HCT116 (cell line): ENCODE measurements around the gene TNXB. TPM values are rescaled to one million over a fixed set of nuclear protein-coding genes. Genes with fewer than 3 reads are reported as not detected.

Source experiments
- ATAC-seq: fragments of 200-7000 bp; cut with Tn5 transposase; 2 replicates; pipeline ENCODE4 v1.9.1; 2020; ENCODE audit warnings: mild to moderate bottlenecking, moderate library complexity
- BruUV-seq: library from RNA; stranded (reverse); fragments of 400-500 nt; replicated peaks from 2 replicates; lab custom pipeline; 2021; lab: Mats Ljungman, UMichigan
- CTCF ChIA-PET: fragments of 300-600 bp; sonication (Branson Sonifier 250); formaldehyde crosslinking; loops from one replicate; lab custom pipeline; 2021; ENCODE audit warnings: antibody characterized with exemption; lab: Charles Lee
- POLR2A ChIA-PET: fragments of 300-600, 350-600 bp; sonication (Branson Sonifier 250); formaldehyde crosslinking; loops from one replicate; lab custom pipeline; 2021; ENCODE audit warnings: antibody characterized with exemption; lab: Charles Lee
- RAD21 ChIA-PET, 2 experiments: fragments of 300-600 bp; sonication (Branson Sonifier 250); formaldehyde crosslinking; loops; one replicate each; lab custom pipeline; 2023; ENCODE audit warnings: low total read pairs in 2 of 2; ENCODE audit not compliant: uncharacterized antibody in 2 of 2, unreplicated experiment in 2 of 2, low non-redundant PET in 1 of 2; lab: Charles Lee
- DNase-seq: peaks from one replicate; pipeline ENCODE4 v3.0.0-alpha.2; 2010; ENCODE audit warnings: low read depth, low spot score
- H2AFZ ChIP-seq: fragments of 200-600 bp; shearing (Covaris generic), sonication (generic); 2 replicates; pipeline ENCODE4 v1.6.1; 2017; ENCODE audit warnings: low read depth, mixed run types, mixed read lengths, antibody characterized with exemption, low read length; ENCODE audit not compliant: poor library complexity, severe bottlenecking
- H3K27ac ChIP-seq: 2 replicates; pipeline ENCODE4 v1.5.1; 2012; ENCODE audit warnings: low read depth, low read length
- H3K27me3 ChIP-seq: fragments of 200-600 bp; sonication (generic); 2 replicates; pipeline ENCODE4 v1.6.1; 2016; ENCODE audit warnings: mixed run types, low read length, mixed read lengths; ENCODE audit not compliant: insufficient read depth
- H3K36me3 ChIP-seq, 2 experiments: fragments of 200-500 bp in 1 of 2; fragments of 200-600 bp in 1 of 2; sonication (Bioruptor generic) in 1 of 2; sonication (generic) in 1 of 2; 2 replicates each; pipeline versions ENCODE4 v1.5.1 to v1.6.1; 2014 to 2016; ENCODE audit warnings: low read length in 2 of 2, inconsistent platforms in 1 of 2, mixed read lengths in 1 of 2, mixed run types in 1 of 2; ENCODE audit not compliant: insufficient read depth in 2 of 2, control insufficient read depth in 1 of 2
- H3K4me1 ChIP-seq, 2 experiments: fragments of 200-600 bp in 1 of 2; sonication (generic) in 1 of 2; 2 replicates each; pipeline versions ENCODE4 v1.5.1 to v1.6.1; 2012 to 2017; ENCODE audit warnings: low read length in 2 of 2, inconsistent platforms in 1 of 2, mild to moderate bottlenecking in 1 of 2, mixed read lengths in 1 of 2, mixed run types in 1 of 2, moderate library complexity in 1 of 2; ENCODE audit not compliant: insufficient read depth in 2 of 2, control insufficient read depth in 1 of 2
- H3K4me2 ChIP-seq: fragments of 200-600 bp; sonication (generic); 2 replicates; pipeline ENCODE4 v1.6.1; 2017; ENCODE audit warnings: mixed run types, low read length, mixed read lengths
- H3K4me3 ChIP-seq, 2 experiments: fragments of 200-600 bp in 1 of 2; sonication (generic) in 1 of 2; replicated peaks in 1 of 2; 2 replicates each; pipeline ENCODE4 v1.5.1; 2011 to 2016; ENCODE audit warnings: low read length in 2 of 2, control low read depth in 1 of 2, low read depth in 1 of 2, mild to moderate bottlenecking in 1 of 2, mixed read lengths in 1 of 2, mixed run types in 1 of 2
- H3K79me2 ChIP-seq: fragments of 200-600 bp; sonication (generic); 2 replicates; pipeline ENCODE4 v1.6.1; 2017; ENCODE audit warnings: mild to moderate bottlenecking, mixed run types, low read length, moderate library complexity, mixed read lengths; ENCODE audit not compliant: insufficient read depth
- H3K9ac ChIP-seq: fragments of 200-600 bp; sonication (generic); 2 replicates; pipeline ENCODE4 v1.6.1; 2016; ENCODE audit warnings: low read length, mixed read lengths
- H3K9me2 ChIP-seq: fragments of 200-600 bp; sonication (generic), shearing (Covaris generic); 2 replicates; pipeline ENCODE4 v1.6.1; 2017; ENCODE audit warnings: mixed run types, mild to moderate bottlenecking, moderate library complexity; ENCODE audit not compliant: insufficient read depth
- H3K9me3 ChIP-seq, 2 experiments: fragments of 200-500 bp in 1 of 2; fragments of 200-600 bp in 1 of 2; sonication (Bioruptor generic) in 1 of 2; sonication (generic) in 1 of 2; 2 replicates each; pipeline ENCODE4 v1.6.1; 2014 to 2017; ENCODE audit warnings: low read length in 2 of 2, mixed read lengths in 2 of 2, inconsistent platforms in 1 of 2, low read depth in 1 of 2, mild to moderate bottlenecking in 1 of 2, mixed run types in 1 of 2, moderate library complexity in 1 of 2; ENCODE audit not compliant: control insufficient read depth in 1 of 2, insufficient read depth in 1 of 2
- H4K20me1 ChIP-seq: fragments of 200-600 bp; sonication (generic), shearing (Covaris generic); 2 replicates; pipeline ENCODE4 v1.6.1; 2017; ENCODE audit warnings: mixed run types, mild to moderate bottlenecking, moderate library complexity; ENCODE audit not compliant: insufficient read depth
- CBX3 ChIP-seq: IDR thresholded peaks from 2 replicates; pipeline ENCODE4 v1.6.1; 2012; ENCODE audit warnings: low read depth
- CEBPB ChIP-seq: IDR thresholded peaks from 2 replicates; pipeline ENCODE4 v1.6.1; 2012; ENCODE audit warnings: low read depth
- EGR1 ChIP-seq: IDR thresholded peaks from 2 replicates; pipeline ENCODE4 v1.6.1; 2012; ENCODE audit warnings: low read depth
- EZH2 ChIP-seq: fragments of 200-600 bp; sonication (generic); IDR thresholded peaks from 2 replicates; pipeline ENCODE4 v1.6.1; 2017; ENCODE audit warnings: antibody characterized with exemption, mixed run types
- FOSL1 ChIP-seq: IDR thresholded peaks from 2 replicates; pipeline ENCODE4 v1.6.1; 2012; ENCODE audit warnings: low read depth
- JUND ChIP-seq: IDR thresholded peaks from 2 replicates; pipeline ENCODE4 v1.6.1; 2012
- MAX ChIP-seq: IDR thresholded peaks from 2 replicates; pipeline ENCODE4 v1.6.1; 2012
- POLR2A ChIP-seq: IDR thresholded peaks from 2 replicates; pipeline ENCODE4 v1.7.0; 2011; ENCODE audit warnings: borderline replicate concordance; ENCODE audit not compliant: insufficient read depth, insufficient read length; ENCODE audit errors: extremely low read depth
- RAD21 ChIP-seq: IDR thresholded peaks from 2 replicates; pipeline ENCODE4 v1.6.1; 2012; ENCODE audit warnings: low read depth, mild to moderate bottlenecking
- SIN3A ChIP-seq: IDR thresholded peaks from 2 replicates; pipeline ENCODE4 v1.6.1; 2012; ENCODE audit warnings: low read depth
- SP1 ChIP-seq: IDR thresholded peaks from 2 replicates; pipeline ENCODE4 v1.6.1; 2012; ENCODE audit warnings: low read depth
- SRF ChIP-seq: IDR thresholded peaks from 2 replicates; pipeline ENCODE4 v1.6.1; 2012; ENCODE audit warnings: low read depth
- YY1 ChIP-seq: IDR thresholded peaks from 2 replicates; pipeline ENCODE4 v1.6.1; 2011; ENCODE audit warnings: low read length, low read depth, moderate library complexity, mild to moderate bottlenecking; ENCODE audit not compliant: insufficient replicate concordance; ENCODE audit errors: extremely low read depth
- ZFX ChIP-seq: fragments of 450-650 bp; IDR thresholded peaks from 2 replicates; pipeline ENCODE4 v1.6.1; 2017
- intact Hi-C: fragments of 100-400 bp; cut with micrococcal nuclease; formaldehyde crosslinking; loops from 2 replicates; pipeline ENCODE4 v1.10.0; 2022
- total RNA-seq: library from RNA; stranded (reverse); gene quantifications from one replicate; pipeline ENCODE4 v1.2.1, GENCODE V29; 2021; ENCODE audit not compliant: unreplicated experiment
- TF ChIP-seq, protein P1 (sequence below), 3 experiments: fragments of 200-600 bp in 1 of 3; sonication (generic) in 1 of 3; IDR thresholded peaks in 2 of 3; conservative IDR thresholded peaks in 1 of 3; 2 replicates each; pipeline ENCODE4 v1.5.1; 2012 to 2017; ENCODE audit warnings: low read depth in 2 of 3, low read length in 2 of 3, antibody characterized with exemption in 1 of 3, borderline replicate concordance in 1 of 3, control low read depth in 1 of 3, mild to moderate bottlenecking in 1 of 3, mixed read lengths in 1 of 3, mixed run types in 1 of 3, moderate library complexity in 1 of 3; ENCODE audit not compliant: insufficient read depth in 1 of 3

Gene TNXB
- total RNA-seq, 1 experiment from 2014 or later, result 8.5 TPM

GRCh38 chr6:32158052-32158451 is 48.9 kb upstream of the TNXB start (continued):
- no peak for TF ChIP-seq EZH2
- TF ChIP-seq EGR1, result no peak
- TF ChIP-seq JUND, result no peak
- TF ChIP-seq SIN3A, result no peak
- TF ChIP-seq, all 23 proteins: peak for 0

DNA sequence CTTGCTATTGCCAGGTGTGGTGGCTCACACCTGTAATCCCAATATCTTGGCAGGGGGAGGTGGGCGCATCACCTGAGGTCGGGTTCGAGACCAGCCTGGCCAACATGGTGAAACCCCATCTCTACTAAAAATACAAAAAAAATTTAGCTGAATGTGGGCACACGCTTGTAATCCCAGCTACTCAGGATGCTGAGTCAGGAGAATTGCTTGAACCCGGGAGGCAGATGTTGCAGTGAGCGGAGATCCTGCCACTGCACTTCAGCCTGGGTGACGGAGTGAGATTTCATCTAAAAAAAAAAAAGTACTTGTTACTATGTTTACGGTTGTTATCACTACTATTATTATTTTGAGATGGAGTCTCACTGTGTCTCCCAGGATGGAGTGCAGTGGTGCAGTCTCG is 47.8 kb upstream of the TNXB start:
- peaks cover 15 to 17% of the 10 kb centered on the region in 2 experiments; a peak in 3 of 4 replicates for H3K36me3 ChIP-seq
- TF ChIP-seq, protein P1, sequence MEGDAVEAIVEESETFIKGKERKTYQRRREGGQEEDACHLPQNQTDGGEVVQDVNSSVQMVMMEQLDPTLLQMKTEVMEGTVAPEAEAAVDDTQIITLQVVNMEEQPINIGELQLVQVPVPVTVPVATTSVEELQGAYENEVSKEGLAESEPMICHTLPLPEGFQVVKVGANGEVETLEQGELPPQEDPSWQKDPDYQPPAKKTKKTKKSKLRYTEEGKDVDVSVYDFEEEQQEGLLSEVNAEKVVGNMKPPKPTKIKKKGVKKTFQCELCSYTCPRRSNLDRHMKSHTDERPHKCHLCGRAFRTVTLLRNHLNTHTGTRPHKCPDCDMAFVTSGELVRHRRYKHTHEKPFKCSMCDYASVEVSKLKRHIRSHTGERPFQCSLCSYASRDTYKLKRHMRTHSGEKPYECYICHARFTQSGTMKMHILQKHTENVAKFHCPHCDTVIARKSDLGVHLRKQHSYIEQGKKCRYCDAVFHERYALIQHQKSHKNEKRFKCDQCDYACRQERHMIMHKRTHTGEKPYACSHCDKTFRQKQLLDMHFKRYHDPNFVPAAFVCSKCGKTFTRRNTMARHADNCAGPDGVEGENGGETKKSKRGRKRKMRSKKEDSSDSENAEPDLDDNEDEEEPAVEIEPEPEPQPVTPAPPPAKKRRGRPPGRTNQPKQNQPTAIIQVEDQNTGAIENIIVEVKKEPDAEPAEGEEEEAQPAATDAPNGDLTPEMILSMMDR (IDR thresholded peaks at IDR 0.05 in 2 of 3, conservative IDR thresholded peaks at IDR 0.05 in 1 of 3; ENCODE audit: borderline replicate concordance in 1 of 3, insufficient read depth in 1 of 3, low read depth in 2 of 3, low read length in 2 of 3), result no peak
- TF ChIP-seq SP1 (no peak), ZFX (no peak), SRF (no peak), YY1 (no peak), POLR2A (no peak), JUND (no peak), CBX3 (no peak), CEBPB (no peak), MAX (no peak), FOSL1 (no peak), RAD21 (no peak), EGR1 (no peak)
- POLR2A ChIA-PET, result no interaction called here
- no peak overlapping the region for H2AFZ ChIP-seq
- no TSS peak for BruUV-seq
- ATAC-seq, result no peak
- no peak for DNase-seq
- no peak overlapping the region for H3K4me2 ChIP-seq
- H3K9me3 ChIP-seq, result no peaks in the 10 kb centered on the region
- no peaks in the 10 kb centered on the region for H3K9me2 ChIP-seq
- peaks cover 12 to 25% of the 10 kb centered on the region in 2 experiments for H3K4me1 ChIP-seq
- H4K20me1 ChIP-seq, result no peaks in the 10 kb centered on the region
- H3K9ac ChIP-seq, result no peak overlapping the region
- CTCF ChIA-PET, result no interaction called here
- peaks cover 16% of the 10 kb centered on the region for H3K79me2 ChIP-seq
- H3K27me3 ChIP-seq, result no peaks in the 10 kb centered on the region
- no peak overlapping the region for H3K4me3 ChIP-seq
- intact Hi-C loops, result no loop called here
- RAD21 ChIA-PET, result no interaction called here
- no peak overlapping the region for H3K27ac ChIP-seq
